NCI-H748 (cell line): Measurements from ENCODE around the gene HELZ2.

ENCODE experiments used
- DNase-seq: peaks from one replicate; lab custom pipeline; 2025; ENCODE audit not compliant: unreplicated experiment; lab: John Stamatoyannopoulos, UW

HELZ2 gene

DNA sequence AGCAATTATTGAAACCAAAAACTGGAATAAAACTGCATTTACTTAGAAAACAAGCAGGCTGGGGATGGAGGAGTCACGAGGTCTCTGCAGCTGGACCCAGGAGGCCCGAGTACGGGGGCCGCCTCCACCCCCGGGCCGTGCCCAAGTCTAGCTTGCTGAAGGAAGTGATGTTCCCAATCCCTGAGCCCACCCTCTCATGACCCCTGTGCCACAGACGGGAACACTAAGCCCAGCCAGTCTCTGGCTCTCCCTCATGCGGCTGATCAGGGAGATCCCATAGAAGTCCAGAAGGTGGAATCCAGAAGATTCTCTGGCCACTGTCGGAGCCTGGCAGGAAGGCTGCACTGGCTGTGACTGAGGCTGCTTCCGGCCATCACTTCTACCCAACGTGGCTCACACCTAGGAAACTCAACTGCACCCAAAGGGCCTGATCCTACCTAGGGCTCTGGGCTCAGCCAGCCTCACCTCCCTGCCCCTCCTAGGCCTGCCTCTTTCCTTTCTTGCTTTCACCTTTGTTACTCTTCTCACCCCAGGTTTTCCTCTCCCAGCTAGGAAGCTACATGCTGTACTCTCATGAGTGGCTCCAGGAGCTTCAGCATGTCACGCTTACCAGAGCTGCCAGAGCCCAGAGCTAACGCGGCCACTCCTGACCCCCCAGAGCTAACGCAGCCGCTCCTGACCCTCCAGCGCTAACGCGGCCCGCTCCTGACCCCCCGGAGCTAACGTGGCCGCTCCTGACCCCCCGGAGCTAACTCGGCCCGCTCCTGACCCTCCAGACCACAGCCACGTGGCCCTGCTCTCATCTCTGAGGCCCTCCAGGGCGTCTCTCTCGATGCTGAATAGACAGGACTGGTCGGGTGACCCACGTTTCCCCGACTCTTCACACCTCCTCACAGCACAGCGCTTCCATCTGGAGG is 24.7 kb upstream of the HELZ2 start:
- DNase-seq, result no peak

DNA sequence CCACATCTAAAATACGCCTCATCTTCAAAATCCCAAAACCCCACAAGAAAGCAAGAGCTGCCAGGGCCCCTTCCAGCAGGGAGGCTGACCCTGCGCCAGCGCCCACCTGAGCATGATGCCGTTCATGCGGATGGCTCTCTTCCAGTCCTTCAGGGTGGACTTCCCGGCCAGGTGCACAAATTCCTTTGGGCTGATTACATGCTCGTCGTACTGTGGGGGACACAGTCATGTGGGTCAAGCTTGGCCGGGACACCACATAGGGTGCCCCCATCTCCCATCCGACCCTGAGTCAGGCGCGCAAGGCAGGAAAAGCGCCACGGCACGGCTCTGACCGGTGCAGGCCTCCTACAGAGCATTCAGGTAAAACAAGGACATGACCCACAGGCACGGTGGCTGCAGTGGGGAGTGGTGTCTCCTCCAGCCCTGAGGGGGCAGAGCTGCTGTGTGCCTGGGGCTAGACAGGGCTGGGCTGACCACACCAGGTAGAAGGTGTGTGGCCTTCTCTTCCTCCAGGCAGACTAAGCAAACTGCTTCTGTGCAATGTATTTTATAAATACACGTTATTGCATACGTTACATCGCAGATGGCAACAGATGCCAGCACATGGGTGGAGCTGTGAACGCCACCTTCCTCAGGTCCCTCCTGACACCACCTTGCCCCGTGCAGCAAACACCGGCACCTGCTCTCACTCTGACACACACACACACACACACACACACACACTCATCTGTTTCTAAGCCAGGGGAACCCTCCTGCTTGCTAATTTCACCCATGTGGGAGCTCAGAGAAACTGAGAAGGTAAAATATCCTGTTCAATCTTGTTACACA is 23.8 kb upstream of the HELZ2 start:
- DNase-seq, result no peak

DNA sequence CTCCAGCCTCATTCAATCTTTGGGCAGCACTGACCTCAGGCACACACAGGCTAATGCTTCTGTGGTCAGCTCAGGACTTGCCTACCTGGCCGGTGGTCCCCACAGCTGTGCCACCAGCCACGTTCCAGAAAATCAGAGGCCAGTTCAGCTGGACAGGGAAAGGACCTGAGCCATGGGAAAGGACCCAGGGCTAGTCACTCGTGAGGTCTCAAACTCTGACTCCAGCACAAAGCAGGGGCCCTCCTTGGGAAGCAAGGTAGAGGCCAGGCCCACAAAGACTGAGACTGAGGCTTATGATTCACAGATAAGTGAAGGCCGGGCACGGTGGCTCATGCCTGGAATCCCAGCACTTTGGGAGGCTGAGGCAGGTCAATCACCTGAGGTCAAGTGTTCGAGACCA is 22.4 kb upstream of the HELZ2 start:
- DNase-seq, result no peak

DNA sequence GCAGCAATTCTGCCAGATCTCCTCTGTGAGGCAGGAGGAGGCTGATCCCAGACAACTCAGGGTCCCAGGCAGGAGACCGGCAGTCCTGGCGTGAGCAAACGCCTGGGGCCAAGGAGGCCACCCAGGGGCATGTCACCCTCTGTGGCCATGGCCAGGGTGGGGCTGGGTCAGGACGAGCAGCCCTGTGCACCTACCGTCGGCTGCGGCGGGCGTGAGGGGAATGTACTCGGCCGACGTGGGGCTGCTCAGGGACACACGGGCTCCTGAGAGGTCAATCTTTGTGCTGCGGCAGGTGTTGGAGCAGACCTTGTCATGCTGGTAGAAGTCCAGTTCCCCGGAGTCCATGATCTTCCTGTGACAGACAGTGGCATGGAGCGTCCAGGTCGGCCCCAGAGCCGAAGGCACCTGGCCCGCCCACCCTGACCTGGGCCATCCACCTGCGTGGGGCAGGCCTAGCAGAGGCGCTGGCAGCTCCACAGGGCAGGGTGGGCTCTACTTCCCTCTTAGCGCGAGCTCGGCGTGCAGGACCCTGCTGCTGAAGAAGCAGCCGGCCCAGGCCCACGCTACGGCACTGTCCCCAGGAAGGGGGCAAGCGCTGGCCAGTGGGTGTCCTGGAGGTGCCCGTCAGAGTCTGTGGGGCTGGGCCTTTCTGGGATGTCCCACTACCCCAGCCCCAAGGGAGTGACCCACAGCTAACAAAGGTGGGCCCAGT is 21.5 kb upstream of the HELZ2 start:
- no peak for DNase-seq

DNA sequence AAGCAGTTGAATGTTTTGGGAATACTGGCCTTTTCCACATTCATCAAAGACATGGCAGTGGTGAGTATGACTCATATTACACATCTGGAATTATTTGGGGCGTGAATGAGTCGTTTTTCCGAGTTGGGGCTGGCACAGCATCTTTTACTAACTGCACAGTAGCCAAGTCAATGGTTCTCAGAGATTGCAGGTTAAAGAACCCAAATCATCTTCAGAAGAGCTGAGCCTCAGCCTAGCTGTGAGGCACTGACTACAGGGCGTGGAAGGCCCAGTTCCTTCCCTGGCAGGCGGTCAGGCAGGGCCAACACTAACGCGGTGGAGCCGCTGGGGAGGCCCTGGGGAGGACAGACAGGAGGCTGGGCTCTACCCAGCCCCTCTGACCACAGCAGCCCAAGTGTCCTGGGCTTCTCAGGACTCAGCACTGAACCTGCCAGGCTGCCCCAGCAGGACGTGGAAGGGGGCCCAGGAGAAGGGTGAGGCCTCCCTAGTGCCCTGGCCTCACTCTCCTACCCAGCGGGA is 20.1 kb upstream of the HELZ2 start:
- no peak for DNase-seq

DNA sequence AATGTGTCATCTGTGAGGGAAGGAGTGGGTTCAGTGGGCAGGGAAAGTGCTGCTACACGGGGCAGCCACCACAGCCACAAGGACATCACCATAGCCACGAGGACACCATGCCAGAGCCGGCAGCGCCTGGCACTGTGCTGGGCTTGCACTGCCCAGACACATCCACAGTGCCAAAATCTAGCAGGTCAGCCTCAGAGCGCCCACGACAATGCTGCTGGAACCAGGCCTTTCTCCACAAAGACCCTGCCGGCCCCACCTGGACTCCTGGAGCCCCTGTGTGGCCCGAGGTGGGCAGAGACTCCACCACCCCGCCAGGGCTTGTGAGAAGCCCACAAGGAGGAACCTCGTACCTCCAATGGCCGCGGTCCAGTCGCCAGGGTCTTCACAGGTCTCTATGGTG is 18.6 kb upstream of the HELZ2 start:
- DNase-seq, result no peak

DNA sequence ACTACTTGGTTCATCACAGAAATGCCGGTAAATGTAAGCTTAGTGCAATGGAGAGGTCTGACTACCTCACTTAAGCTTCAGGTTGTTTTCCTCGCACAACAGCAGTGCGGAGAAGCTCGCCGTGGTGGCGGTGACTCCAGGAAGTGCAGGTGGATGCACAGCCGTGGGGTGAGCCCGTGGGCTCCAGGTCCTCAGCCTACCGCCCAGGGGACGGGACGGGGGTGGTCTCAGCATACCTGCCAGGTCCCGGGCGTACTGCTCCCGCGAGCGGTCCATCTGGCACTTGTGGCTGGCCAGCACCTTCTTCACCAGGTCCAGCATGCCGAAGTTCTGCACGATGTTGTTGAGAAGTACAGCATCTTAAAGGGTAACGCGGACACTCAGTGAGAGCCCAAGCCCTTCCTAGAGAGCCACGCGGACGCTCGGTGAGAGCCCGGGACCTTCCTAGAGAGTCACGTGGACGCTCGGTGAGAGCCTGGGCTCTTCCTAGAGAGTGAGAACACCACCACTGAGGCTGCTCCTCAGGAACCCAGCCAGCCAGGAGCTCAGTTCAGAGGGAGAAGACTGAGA is 17.8 kb upstream of the HELZ2 start:
- DNase-seq, result no peak

DNA sequence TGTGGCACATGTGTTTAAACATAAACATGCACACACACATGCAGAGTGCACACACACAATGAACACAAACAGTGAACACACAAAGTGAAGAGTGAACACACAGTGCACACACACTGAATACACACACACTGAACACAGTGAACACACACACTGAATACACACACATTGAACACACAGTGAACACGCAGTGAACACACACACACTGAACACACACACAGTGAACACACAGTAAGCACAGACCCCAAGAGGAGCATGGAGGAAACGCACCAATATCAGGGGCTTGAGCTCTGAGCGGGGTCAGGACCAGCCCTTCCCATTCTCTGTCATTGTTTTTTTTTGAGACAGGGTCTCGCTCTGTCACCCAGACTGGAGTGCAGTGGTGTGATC is 17.1 kb upstream of the HELZ2 start:
- no peak for DNase-seq

DNA sequence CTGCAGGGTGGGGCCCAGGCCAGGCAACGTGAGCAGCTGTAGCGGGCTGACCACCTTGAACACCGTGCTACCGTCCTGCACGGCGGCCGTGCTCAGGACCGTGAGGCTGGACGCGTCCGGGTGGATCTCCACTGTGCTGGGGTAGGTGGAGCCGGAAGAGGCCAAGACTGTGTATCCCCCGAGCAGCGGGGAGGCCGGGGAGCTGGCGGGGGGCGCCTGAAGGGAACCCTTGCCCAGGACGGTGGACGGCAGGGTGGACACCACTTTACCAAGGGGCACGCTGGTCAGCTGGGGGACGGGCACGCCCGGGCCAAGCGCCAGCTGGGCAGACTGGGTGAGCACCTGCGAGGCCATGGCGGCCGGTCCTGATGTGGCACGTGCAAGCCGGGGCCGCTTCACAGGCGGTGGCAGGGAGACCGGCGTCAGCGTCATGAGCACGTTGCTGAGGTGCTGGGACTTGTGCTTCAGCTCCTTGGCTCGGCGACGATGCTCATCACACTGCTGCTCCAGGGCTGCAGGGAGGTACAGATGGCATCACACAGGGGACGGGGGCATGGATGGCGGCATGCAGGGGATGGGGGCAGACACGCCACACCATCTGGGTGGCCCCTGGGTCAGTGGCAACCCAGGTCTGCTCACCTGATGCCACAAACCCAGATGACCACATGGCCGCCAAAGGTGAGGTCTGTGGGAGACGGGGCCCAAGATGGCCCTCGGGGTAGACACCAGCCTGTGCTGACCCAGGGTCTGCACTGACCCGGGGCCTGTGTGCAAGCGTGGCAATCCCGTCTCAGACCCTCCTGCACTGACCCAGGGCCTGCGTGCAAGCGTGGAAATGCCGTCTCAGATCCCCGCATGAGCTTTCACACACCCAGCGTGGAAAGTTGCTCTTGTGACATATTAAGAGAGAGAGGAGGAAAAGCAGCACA is 16.4 kb upstream of the HELZ2 start:
- DNase-seq, result no peak

DNA sequence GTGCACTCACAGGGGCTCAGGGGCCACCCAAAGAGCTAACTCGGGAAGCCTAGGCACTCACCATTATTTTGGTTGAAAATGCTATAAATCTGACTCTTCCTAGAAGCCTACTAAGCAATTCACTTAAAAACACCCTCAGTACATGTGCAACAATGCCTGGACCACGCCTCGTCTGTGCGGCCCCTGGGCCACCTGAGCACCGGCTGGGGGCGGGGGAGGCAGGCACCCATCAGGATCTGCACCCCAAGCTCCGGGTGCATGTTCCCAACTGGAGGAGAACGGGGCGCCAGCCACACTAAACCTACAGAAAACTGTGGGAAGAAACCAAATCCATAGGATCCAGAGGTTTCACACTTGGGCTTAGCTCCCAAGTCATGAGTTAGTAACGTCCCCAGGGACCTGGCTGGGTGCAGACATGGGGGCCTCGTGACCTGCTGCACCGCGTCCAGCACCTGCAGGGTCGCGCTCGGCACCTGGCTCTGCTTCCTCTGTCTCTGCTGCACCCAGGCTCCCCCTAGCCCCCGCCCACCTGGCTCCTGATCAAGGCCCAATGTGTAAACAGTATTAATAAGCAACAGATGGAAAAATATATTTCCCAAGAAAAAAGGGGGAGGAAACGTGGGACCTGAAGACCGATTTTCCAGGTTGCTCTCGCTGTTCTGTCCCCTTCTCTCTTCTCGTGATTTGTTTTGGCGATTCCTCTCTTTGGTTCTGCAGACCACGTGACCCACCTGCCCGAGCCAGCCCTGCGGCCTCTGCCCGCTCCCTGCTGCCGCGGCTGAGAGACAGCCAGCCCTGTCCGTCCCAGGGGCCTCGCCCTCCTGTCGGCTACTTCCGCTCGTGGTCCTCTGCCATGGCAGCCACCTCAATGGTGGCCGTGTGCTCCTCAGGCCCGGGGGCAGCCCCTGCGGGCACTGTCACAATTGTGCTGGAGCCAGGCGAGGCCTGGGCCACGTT is 15.5 kb upstream of the HELZ2 start:
- DNase-seq, result no peak

DNA sequence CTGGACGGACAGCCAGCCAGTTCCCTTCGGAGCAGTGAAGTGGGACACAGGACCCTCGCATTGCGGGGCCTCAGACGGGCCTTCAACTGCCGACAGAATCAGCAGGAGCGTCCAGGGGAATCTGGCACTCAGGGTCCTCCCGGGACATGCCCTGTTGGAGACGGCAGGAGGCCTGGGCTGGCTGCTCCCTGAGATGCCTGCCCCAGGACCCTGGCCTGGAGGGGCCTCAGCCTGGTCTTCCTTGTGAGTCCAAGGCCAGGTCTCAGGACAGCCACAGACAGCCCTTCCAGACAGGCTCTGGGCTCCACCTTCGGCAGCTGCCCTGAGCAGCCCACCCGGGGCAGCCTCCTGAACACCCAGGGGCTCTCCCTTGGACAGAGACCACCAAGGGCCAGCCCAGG is 14.6 kb upstream of the HELZ2 start:
- no peak for DNase-seq

DNA sequence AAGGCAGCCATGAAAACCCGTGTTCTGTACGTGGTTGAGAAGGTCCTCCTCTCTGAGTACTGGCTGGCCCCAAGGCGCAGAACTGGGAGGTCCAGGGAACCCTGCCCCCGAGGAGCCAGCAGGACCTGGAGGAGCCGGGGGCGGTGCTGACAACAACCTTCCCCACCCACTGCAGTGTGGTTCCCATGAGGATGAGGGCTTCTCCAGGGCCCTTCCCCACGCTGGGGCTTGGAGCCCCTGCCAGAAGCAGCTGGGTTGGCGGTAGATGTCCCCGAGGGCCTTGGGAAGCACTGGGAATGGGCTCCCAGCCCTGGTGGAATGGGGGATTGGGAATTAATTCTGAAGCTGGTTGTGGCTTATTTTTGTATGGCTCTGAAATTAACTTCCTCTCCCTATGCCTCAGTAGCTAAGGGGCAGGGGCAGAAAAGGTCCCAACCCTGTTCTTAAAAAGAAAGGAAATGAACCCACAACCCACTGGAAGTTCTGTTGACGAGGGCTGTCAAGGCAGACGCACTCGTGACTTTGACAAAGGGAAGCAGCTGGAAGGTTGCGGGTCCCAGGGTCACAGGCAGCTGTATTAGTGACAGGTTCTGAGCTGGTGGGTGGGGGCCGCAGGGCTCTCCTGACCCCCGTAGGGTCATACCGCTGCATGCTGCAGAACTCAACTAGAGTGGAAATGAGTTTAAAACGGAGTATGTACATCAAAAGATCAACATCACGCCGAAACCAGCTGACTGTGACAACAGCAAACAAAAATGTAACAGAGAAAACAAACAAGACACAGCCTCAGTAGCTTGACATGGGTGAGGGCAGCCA is 13.9 kb upstream of the HELZ2 start:
- DNase-seq, result no peak

DNA sequence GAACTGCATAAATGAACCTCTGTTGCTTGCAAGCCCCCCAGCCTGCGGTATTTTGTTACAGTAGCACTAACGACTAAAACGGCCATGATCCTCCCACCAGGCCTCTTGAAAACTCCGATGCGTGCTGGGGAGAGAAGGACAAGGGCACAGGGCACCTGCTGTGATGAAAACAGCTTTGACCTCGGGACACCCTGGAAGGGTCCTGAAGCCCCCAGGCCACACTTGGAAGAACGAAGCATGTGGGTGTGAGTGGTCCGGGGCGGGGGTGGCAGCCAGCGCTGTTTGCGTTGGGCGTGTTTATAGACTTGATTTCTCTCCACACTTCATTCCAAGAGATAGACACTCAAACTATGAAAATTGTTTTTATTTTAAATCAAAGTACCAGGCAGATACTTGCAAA is 13.2 kb upstream of the HELZ2 start:
- no peak for DNase-seq

DNA sequence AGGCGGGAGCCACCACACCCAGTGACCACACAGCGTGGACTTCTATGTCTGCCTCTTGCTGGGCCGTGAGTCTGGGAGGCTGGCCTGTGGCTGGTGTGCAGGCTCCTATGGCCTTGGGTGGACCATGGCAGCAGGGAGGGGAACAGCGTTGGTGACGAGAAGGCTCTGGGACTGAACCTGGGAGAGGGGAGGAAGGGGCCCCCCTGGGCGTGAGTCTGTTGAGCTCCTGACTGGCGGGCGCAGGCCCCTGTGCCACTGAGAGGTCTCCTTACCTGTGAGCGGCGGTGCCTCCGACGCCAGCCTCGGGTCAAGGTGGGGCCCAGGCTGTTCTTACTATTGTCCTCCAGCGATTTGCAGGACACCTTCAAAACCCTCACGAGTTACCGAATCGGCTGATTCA is 12.8 kb upstream of the HELZ2 start:
- DNase-seq, result no peak

DNA sequence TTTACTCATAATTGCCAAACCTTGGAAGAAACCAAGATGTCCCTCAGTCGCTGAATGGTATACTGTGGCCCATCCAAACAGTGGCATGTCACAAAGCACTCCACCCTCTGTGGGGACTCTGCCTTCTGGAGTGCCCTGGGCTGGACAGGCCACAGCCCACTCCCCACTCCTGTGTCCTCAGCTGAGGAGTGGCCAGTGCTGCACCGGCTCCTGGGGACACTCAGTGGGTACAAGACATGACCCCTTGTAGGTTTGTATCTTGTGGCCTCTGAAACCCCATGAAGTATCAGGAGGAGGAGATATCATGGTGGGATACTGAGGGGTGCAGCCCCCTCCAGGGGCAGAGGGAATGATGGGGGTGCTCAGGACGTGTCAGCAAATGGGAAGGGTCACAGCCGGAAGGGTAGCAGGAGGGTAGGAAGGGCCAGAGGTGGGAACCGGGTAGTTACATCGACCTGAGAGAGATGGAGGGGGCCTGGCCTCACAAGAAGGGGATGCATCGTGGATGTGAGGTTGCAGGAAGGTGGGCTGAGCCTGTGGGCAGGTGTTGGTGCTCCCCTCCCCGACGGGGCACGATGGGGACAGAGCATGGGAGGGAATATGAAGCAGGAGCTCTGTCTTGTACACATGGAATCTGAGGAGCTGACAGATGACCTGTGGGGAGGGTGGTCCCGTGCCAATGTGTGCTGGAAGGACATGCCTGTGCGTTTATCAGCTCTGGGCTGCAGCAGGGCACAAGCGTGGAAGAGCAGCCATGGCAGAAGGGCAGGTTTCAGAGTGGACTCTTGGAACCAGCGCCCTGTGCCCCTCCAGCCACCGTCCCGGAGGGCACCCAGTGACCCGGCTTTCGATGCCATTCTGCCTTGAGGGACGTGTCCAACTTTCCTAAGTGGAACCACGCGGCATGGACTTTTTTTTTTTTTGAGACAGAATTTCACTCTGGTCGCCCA is 11.9 kb upstream of the HELZ2 start:
- no peak for DNase-seq

DNA sequence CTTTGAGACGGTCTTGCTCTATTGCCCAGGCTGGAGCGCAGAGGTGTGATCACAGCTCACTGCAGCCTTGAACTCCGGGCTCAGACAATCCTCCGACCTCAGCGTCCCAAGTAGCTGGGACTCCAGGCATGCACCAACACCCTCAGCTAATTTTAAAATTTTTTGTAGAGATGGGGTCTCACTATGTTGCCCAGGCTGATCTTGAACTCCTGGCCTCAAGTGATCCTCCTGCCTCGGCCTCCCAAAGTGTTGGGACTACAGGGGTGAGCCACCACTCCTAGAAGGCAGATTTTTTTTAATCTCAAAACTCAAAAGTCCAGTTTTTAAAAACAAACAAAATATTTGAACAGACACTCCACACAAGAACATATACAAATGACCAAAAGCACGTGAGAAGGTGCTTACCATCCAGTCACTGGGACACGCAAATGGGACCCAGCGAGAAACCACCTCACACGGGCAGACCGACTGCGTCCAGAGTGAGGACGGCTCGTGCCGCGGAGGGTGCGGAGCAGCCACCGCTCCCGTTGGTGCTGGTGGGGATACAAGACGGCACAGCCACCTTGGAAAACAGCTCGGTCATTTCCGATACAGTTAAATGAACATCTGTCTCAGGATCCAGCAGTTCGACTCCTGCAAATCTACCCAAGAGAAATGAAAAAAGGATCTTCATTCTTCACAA is 8.5 kb upstream of the HELZ2 start:
- DNase-seq, result no peak
